ENCODE measurements around the gene WWP2.

- TF ChIP-seq POLR2A (IDR thresholded peaks at IDR 0.05), result no peak
- TF ChIP-seq, protein P1, sequence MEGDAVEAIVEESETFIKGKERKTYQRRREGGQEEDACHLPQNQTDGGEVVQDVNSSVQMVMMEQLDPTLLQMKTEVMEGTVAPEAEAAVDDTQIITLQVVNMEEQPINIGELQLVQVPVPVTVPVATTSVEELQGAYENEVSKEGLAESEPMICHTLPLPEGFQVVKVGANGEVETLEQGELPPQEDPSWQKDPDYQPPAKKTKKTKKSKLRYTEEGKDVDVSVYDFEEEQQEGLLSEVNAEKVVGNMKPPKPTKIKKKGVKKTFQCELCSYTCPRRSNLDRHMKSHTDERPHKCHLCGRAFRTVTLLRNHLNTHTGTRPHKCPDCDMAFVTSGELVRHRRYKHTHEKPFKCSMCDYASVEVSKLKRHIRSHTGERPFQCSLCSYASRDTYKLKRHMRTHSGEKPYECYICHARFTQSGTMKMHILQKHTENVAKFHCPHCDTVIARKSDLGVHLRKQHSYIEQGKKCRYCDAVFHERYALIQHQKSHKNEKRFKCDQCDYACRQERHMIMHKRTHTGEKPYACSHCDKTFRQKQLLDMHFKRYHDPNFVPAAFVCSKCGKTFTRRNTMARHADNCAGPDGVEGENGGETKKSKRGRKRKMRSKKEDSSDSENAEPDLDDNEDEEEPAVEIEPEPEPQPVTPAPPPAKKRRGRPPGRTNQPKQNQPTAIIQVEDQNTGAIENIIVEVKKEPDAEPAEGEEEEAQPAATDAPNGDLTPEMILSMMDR (IDR thresholded peaks at IDR 0.05), result no peak
- no peak for TF ChIP-seq EP300 (IDR thresholded peaks at IDR 0.05)
Measured at GRCh38 chr16:69903865-69904415, 141.8 kb downstream of the WWP2 start.

Measured in ovary (tissue), 3 donors.